Muscle of back (tissue), 11 donors: ENCODE data around the gene TLX3. TPM values are rescaled to one million over a fixed set of nuclear protein-coding genes. Genes with fewer than 3 reads are reported as not detected.

Experiments
- DNase-seq, 3 donors: peaks; one replicate each; pipeline versions ENCODE4 v3.0.0 to v3.0.0-alpha.2; 2013
- polyA plus RNA-seq, 10 donors: library from polyadenylated mRNA; unstranded; fragments of 120-200 nt; gene quantifications; one replicate each; pipeline ENCODE4 v1.2.1, GENCODE V29; 2013; ENCODE audit not compliant: insufficient read length in 10 of 10

The TLX3 gene
- polyA plus RNA-seq, 10 donors: not detected

DNA sequence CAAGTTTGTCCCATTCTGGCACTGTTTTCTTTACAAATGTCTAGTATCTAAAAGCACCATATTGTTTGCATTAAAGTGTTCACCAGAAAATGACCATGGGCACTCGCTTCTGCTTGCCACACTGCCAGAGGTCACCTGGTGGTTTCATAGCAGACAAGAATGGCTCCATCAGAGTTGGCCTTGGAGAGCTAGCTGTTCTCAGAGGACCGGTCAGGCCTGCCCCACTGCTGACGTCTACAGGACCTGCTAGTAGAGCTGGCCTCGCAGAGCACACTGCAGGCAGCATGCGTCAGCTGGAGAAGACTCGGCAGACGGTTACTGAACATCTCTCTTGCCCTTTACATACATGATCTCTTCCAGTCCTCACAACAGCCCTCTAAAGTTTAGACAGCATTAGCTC is 8.7 kb upstream of the TLX3 start:
- no peak for DNase-seq

DNA sequence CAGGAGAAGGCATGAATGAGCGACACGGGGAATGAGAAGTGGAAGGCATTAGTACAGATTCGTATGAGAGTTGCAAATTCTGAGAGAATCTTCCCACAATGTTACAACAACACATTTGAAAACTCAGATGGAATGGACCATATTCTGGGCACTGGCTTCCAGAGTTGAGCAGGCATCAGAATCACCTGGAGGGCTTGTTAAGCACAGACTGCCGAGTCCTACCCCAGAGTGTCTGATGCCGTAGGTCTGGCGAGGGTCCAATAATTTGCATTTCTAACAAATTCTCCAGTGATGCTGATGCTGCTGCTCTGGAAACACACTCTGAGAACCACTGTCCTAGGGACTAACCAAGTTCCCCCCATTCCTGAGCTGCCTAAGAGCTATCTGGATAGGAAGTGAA is 2.9 kb upstream of the TLX3 start:
- DNase-seq: no peak

DNA sequence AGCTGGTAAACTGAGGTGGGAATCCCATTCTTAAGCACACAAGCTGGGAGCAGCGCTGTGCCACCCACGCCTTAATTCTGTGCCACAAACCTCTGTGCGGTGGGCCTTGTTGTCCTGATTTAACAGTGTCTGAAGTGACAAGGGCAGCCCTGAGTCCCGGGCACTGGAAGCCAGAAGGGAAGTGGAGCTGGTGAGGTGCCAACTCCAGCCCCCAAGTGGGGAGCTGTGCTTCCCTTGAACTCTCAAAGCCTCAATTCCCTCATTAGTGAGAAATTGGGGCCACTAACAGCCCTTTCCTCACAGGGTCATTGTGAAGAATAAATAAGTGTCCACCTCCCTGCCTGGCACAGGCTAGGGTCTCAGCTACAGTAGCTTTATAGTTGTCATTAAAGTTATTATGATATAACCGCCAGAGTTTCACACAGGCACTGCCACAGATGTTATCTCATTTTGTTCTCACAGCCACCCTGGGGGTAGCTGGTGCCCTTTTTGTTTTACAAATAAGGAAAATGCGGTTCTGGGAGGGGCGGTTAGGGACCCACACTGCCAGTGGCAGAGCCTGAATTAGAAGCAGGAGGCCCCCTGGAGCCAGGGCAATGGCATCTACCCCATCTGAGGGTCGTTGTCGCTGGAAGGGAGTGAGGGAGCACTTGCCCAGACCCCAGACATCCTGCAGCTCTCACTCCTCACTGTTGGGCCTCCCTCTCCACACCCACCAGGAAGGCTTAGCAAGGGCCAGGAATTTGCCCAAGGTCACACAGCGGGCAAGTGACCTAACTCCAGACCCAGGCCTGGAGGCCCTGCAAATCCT is 2.1 kb upstream of the TLX3 start:
- DNase-seq: no peak

DNA sequence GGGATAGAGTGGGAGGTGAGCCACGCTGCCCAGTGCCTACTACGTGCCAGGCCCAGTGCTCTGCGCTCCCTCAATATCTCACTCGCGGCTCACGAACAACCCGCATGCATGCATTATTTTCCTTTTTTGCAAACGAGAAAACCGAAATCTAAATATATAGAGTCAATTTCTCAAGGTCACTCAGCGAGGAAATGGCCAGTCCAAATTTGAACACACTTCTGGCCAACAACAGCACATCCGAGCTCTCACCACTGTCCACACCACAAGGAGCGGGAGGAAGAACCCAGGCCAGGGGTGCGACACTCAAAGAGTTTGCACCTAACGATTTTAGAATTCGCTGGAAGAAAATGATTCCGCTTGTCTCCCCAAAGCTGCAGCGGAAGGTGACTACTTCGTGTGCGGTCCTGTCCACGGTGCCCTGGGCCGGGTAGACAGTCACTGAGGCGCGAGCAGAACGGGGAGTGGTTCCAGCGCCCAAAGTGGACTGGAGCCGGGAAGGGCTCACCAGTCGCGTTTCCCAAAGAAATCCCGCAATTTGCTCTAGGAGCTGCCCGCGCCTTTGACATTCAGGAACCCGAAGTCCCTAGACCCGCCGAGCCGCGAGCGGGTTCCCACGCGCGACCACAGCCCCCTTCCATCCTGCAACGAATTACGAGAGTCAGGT is 1.1 kb upstream of the TLX3 start:
- peak in 1 of 3 donors; percentile 56 for DNase-seq

DNA sequence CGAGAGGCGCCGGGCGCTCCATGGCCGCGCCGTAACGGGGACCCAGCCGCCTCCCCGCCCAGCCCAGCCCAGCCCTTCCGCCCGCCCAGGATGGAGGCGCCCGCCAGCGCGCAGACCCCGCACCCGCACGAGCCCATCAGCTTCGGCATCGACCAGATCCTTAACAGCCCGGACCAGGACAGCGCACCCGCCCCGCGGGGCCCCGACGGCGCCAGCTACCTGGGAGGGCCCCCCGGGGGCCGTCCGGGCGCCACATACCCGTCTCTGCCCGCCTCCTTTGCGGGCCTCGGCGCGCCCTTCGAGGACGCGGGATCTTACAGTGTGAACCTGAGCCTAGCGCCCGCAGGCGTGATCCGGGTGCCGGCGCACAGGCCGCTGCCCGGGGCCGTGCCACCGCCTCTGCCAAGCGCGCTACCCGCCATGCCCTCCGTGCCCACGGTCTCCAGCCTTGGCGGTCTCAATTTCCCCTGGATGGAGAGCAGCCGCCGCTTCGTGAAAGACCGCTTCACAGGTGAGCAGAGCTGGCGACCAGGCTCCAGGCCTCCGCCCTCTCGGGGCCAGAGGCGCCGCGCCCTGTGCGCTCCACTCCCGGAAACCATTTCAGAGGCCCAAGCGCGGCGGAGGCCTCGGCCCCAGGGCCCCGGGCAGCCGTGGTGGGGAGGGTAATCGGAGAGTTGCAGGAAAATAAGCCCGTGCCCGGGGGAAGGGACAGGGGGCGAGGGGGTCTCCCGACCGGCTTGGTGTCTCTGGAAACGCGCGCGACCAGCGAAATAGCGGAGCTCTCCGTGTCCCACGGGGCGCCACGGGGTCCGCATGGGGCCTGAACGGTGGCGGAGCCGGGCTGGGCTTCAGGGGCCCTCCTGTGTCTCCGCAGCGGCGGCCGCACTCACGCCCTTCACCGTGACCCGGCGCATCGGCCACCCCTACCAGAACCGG is 496 bp downstream of the TLX3 start:
- no peak for DNase-seq

DNA sequence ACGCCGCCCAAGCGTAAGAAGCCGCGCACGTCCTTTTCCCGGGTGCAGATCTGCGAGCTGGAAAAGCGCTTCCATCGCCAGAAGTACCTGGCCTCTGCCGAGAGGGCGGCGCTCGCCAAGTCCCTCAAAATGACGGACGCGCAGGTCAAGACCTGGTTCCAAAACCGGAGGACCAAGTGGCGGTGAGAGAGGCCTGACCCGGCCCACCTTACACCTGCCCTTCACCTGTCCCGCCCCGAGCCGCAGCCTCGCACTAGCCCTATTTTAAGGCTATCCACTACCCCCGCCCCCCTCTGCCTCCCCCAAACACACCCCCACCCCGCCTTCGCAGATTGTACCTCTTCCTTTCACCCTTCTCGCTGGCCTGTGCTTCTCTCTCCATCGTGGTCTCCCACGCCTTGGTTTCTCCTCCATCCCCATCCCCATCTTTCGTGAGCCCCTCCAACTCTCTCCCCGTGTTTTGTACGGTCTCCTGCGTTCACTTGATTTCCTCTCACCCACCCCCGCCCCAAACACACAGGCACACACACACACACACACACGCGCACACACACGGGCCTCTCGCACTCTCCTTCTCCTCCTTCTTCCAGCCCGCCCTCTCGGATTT is 1.3 kb downstream of the TLX3 start:
- DNase-seq: no peak

DNA sequence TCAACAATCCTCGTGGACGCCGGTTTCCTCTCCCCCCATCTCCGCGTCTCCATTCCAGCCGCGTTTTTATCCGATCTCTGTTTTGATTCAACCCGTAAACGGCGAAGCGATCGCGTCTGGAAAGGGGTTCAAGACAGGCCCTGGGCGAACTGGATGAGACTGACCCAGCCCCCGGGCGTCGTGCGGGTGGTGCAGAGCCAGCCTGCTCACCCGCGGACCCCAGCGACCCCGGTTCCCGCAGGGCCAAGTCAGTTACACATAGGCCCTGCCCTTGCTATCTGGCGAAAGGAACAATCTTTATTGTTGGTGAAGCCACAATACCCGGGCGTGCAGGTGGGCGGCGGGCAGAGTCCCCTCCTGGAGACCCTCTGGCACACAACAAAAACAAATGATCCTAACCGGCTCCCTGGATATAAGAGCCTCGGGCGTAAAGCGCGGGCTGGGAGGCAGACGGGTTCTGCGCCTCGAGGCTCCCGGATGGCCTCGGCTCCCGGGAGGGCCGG is 1.8 kb downstream of the TLX3 start:
- DNase-seq: peak in 1 of 3 donors; percentile 45

DNA sequence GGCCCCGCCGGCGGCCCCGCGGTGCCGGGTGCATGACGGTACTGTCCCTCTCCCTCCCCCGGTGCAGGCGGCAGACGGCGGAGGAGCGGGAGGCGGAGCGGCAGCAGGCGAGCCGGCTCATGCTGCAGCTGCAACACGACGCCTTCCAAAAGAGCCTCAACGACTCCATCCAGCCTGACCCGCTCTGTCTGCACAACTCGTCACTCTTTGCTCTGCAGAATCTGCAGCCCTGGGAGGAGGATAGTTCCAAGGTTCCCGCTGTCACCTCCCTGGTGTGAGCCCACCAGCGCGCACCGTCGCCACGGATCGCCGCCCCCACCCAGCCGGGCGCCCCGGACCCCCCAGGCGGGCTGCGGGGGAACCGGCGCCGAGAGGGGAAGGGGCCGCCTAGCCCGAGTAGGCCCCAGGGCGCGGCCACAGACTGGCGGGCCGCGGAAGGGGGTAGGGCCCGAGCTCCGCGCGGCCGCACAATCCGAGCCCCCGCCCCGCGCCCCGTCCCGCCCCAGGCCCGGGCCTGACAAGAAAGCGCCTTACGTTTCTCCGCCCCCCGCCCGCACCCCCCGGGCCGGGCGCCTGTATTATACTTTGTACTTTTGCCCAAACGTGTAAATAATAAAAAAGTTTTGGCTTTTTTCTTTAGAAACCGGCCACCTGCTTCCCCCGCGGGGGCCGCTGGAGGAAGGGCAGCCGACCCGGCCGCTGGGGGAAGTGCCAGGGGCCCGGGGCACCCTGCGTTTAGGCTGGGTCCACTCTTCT is 2.5 kb downstream of the TLX3 start:
- DNase-seq: peak; percentile 40 to 90 (median 63)

DNA sequence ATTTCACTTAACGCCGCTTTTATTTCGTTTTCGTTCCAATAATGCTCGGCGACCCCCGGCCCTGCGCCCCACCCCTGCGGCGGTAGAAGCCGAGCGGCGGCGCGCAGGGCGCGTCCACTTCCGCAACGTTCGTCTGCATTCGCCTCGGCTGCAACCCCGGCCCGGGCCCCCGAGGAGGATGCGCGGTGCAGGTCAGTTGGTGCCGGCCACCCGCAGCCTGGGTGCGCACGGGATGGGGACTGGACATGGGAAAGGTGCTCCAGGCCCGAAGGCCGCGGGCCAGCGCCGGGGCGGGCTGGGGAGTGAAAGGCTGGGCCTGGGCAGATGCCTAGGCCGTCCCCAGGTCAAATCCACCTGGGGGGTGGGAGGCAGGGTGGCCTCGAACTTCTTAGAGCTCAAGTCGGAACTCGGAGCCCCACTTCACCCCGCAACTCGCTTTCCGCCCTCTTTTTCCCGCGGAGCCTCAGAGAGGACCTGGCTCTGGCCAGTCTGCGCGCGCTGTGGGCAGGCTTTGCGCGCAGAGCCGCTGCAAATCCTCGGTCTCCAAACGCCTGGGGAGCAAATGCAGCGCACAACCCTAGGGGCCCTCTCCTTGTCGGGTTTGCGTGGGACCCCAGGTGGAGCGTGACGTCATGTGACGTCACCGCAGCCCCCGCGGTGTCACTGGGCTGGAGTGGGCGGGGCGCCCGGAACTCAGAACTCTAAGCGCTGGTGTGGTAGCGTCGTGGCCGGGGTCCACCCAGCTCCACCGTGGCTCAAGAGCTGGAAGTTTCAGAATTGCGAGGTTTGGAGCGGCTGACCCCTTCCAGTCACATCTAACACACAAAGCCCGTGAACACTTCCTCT is 3.3 kb downstream of the TLX3 start:
- DNase-seq: peak in 1 of 3 donors; percentile 63

DNA sequence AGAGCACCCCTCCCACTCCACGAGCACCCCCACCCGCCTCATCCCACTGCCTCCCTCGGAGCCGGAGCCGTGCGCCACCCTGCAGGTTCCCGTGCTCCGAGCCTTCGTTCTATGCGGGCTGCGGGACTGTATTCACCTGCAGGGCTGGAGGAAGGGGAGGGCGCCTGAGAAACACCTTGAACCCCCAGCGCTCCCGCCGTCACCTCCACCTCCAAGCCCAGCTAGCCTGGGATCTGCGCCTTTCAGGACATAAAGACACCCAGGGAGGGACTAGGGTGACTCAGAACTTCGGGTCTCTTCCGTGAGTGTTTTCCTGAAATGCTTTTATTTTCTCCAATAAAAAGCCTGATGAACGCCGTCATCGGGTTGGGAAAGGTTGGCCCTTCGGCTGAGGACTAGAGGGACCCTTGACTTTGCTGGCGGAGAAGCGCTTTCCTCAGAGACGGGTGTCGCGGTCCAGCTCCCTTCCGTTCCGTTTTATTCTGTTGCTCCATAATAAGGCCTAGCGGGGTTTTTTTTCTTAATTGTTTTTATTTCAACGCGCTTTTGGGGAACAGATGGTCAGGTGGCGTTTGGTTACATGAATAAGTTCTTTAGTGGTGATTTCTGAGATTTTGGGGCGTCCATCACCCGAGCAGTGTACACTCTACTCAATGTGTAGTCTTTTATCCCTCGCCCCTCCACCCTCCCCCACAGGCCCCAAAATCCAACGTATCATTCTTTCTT is 4.6 kb downstream of the TLX3 start:
- DNase-seq: peak in 1 of 3 donors; percentile 26

DNA sequence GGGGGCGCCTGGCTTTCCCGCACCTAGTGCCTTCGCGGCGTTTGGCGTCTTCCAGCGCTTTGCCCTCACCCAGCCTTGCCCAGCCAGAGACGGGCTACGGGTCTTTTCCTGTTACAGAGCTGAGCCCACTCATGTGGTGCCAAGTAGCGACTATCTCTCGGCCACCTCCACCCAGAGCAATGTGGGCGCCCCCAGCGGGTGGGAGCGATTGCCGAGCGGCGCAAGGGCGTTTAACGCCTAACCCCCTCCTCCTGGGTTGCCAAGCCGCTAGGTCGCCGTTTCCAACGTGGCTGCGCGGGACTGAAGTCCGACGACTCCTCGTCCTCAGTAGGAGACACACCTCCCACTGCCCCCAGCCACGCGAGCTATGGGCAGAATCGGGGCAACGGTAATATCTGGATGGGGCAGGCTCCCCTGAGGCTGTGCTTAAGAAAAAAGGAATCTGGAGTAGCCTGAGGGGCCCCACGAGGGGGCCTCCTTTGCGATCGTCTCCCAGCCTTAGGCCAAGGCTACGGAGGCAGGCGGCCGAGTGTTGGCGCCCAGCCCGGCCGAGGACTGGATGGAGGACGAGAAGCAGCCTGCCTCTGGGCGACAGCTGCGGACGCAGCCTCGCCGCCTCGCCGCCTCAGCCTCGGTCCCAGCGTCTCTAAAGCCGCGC is 5.8 kb downstream of the TLX3 start:
- peak in 2 of 3 donors; percentile 71 to 86 for DNase-seq

DNA sequence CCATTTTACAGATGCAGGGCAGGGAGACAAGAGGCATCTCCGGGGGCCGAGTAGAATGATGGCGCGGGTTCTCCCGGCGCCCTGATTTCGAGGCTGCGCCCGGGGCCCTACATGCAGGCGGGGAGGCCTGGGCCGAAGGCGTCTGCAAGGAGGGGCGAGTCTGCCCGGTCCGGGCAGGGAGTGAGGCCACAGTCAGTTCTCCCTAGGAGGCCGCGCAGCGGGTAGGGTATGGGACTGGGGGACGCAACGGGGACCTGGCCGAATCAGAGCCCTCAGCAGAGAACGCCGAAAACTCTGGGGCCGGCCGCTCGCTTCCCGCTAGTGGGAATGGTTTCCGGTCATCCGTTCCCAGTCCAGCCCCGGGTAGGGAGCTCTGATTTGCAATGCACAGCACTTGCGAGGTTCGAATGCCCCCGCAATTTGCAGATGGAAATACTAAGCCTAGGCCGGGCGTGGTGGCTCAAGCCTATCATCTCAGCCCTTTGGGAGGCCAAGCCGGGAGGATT is 6.4 kb downstream of the TLX3 start:
- DNase-seq: no peak

DNA sequence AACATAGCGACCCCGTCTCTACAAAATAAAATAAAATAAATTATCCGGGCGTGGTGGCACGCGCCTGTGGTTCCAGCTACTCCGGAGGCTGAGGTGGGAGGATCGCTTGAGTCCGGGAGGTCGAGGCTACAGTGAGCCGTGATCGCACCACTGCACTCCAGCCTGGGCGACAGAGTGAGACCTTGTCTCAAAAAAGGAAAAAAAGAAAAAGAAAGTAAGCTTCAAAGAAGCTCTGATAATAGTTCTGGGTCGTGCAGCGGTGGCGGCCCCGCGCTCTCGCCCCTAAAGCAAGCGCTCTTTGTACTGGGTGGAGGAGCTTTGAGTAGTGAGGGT is 6.8 kb downstream of the TLX3 start:
- no peak for DNase-seq

DNA sequence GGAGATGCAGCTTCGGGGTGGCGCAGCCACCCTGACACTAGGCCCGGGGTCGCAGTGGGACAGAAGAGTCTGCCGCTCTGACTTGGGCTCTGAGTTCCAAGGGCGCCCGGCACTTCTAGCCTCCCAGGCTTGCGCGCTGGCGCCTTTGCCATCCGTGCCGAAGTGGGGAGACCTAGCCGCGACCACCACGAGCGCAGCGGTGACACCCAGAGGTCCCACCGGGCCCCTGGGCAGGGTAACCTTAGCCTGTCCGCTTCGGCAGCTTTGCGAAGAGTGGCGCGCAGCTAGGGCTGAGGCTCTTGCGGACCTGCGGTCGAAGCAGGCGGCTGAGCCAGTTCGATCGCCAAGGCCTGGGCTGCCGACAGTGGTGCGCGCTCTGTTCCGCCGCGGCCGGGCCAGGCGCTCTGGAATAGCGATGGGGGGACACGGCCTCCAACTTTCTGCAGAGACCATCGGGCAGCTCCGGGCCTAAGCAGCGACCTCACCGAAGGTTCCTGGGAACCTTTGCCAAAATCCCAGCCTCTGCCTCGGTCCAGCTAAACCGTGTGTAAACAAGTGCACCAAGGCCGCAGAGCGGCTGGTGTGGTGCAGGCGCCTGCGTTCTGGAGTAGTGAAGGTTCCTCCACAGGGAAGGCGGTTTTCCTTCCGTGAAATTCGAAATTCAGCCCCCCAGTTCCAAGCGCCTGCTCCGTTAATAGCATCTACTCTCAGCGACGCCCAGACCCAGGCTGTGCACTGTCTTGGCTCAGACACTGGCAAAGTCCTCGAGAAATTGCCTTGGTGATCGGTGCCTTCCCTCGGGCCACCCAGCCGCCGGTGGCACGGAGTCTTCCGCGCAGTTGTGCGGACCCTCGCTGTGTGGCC is 7.4 kb downstream of the TLX3 start:
- peak in 1 of 3 donors; percentile 64 for DNase-seq

DNA sequence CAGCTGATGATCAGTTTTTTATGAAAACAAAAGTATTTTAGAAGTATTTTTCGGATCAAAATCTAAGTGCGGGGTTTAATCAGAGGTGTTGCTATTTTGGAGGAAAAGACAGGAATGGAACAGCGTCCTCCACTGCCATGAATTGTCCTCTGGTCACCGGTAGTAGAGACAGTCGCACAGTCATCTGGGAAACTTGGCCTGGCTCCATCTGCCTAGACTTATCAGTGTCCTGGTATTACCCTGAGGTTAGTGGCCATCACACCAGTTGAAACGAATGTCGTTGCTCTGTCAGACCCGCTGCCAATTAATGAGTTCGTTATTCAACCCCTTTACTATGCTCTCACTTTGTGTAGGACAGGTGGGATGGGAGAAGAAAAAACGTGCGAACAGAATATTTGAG is 8.2 kb downstream of the TLX3 start:
- DNase-seq: no peak

DNA sequence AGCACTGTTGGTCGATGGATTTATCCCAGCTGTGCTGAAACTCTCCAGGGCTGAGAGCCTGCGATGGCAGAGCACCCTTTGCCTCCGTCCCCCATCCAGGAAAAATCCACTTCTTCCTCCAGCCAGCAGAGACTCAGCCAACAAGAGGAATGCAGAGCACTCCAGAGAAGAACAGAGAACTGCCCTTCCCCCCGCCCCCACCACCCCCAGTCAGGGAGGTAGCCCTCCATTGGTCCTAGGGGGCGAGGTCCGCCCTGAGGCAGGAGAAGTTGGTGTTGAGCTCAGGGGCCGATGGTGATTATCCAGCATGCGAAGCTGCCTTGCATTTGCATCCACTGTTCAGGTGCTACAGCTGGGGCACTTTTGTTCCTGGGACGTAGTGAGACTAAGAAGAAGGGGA is 9.0 kb downstream of the TLX3 start:
- no peak for DNase-seq

DNA sequence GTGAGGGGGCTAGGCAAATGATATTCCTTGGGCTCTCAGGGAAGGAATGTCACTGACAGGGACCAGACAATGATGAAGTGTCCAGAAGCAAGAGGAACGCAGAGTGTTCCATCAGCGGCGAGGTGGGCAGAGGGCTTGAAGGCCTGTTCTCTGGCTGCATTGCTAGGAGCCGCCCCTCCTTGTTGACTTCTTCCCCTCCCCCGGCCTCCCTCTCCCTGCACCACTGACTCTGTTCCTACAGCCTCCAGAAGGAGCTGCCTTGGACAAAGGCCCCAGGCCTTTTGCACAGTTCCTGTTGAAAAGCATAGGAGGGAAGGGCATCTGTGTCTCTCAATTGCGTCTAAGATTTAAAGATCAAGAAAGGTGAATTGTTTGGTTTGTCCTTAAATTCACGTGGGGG is 12.4 kb downstream of the TLX3 start:
- no peak for DNase-seq

DNA sequence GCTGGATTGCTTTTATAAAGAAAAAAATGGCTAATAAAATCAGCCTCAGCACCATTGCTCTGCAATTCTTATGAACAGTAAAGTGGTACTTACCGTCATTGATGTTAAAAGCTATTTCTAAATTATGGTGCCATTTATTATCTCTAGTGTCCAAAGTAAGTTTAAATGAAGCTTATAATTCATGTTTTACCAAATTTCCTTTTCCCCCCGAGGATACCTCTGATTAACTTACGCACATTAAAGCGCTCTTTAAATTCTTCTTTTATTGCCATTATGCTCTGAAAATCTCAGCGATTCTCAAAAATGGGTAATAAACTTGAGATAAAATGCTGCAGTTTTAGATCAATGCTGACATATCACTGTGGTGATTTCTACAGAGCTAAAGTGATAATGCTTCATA is 13.5 kb downstream of the TLX3 start:
- DNase-seq: no peak
